Astrocyte of the spinal cord (primary cell): ENCODE measurements around the gene CLTRN.
A peak's percentile ranks its signal among the peaks of the same experiment; 100 is the strongest.

ENCODE experiments used
- DNase-seq: peaks from one replicate; pipeline ENCODE4 v3.0.0; 2011; ENCODE audit warnings: low read depth, low spot score
- H3K4me3 ChIP-seq: 2 replicates; pipeline ENCODE4 v1.5.1; 2011; ENCODE audit warnings: low read depth, mild to moderate bottlenecking, low read length, moderate library complexity
- CTCF ChIP-seq: IDR thresholded peaks from 2 replicates; pipeline ENCODE4 v1.5.1; 2012; ENCODE audit warnings: low read depth, mild to moderate bottlenecking, low read length, inconsistent platforms
- in situ Hi-C: cut with HindIII; loops from 2 replicates; pipeline ENCODE4 v1.10.0; 2017; ENCODE audit warnings: low sequenced_read_pairs

The CLTRN gene

GRCh38 chrX:15676886-15677285 is 12.3 kb upstream of the CLTRN start:
- H3K4me3 ChIP-seq, result no peak overlapping the region

GRCh38 chrX:15675490-15675921 is 10.9 kb upstream of the CLTRN start:
- TF ChIP-seq CTCF, result no peak
- in situ Hi-C loops, result no loop called here
- H3K4me3 ChIP-seq, result peak overlapping the region; percentile 90
- DNase-seq, result no peak

More at GRCh38 chrX:15676886-15677285, 12.3 kb upstream of the CLTRN start:
- in situ Hi-C loops, result no loop called here
- TF ChIP-seq CTCF, result no peak
- no peak for DNase-seq

- H3K4me3 ChIP-seq, result peak overlapping the region; percentile 90
- no peak for TF ChIP-seq CTCF
- in situ Hi-C loops, result no loop called here
- DNase-seq, result peak; percentile 96
Measured at GRCh38 chrX:15674841-15675489, 10.4 kb upstream of the CLTRN start.

GRCh38 chrX:15674514-15674840 is 9.9 kb upstream of the CLTRN start:
- no peak for DNase-seq
- peak overlapping the region; percentile 90 for H3K4me3 ChIP-seq
- in situ Hi-C loops, result no loop called here
- no peak for TF ChIP-seq CTCF

GRCh38 chrX:15673970-15674369 is 9.4 kb upstream of the CLTRN start:
- in situ Hi-C loops, result no loop called here
- no peak for TF ChIP-seq CTCF
- no peak for DNase-seq

GRCh38 chrX:15672881-15673280 is 8.3 kb upstream of the CLTRN start:
- no peak overlapping the region for H3K4me3 ChIP-seq
- TF ChIP-seq CTCF, result no peak
- in situ Hi-C loops, result no loop called here
- no peak for DNase-seq

More at GRCh38 chrX:15673970-15674369, 9.4 kb upstream of the CLTRN start:
- peak overlapping the region; percentile 90 for H3K4me3 ChIP-seq
